ENCODE results near the gene PKN1.

PKN1 gene

DNA sequence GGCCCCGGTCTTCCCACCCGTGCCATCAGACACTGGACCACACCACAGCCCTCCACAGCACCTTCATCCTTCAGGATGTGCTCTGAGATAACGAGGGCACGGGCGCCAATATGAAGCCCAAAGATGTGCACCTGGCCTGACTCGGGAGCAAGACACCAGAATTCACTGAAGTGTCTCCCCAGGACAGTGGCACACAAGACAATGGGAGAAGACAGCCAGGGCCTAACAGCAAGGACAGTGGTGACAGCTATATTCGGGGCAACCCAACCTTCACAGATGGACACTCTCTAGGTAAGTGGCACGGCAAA lies 21.2 kb upstream of the PKN1 start:
- TF ChIP-seq, protein P1, sequence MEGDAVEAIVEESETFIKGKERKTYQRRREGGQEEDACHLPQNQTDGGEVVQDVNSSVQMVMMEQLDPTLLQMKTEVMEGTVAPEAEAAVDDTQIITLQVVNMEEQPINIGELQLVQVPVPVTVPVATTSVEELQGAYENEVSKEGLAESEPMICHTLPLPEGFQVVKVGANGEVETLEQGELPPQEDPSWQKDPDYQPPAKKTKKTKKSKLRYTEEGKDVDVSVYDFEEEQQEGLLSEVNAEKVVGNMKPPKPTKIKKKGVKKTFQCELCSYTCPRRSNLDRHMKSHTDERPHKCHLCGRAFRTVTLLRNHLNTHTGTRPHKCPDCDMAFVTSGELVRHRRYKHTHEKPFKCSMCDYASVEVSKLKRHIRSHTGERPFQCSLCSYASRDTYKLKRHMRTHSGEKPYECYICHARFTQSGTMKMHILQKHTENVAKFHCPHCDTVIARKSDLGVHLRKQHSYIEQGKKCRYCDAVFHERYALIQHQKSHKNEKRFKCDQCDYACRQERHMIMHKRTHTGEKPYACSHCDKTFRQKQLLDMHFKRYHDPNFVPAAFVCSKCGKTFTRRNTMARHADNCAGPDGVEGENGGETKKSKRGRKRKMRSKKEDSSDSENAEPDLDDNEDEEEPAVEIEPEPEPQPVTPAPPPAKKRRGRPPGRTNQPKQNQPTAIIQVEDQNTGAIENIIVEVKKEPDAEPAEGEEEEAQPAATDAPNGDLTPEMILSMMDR (IDR thresholded peaks at IDR 0.05; ENCODE audit: insufficient read depth, low read depth, low read length, missing control alignments): no peak
- no peak for DNase-seq (ENCODE audit: low read depth)
- no peak overlapping the region for H3K4me3 ChIP-seq (ENCODE audit: low read length)

DNA sequence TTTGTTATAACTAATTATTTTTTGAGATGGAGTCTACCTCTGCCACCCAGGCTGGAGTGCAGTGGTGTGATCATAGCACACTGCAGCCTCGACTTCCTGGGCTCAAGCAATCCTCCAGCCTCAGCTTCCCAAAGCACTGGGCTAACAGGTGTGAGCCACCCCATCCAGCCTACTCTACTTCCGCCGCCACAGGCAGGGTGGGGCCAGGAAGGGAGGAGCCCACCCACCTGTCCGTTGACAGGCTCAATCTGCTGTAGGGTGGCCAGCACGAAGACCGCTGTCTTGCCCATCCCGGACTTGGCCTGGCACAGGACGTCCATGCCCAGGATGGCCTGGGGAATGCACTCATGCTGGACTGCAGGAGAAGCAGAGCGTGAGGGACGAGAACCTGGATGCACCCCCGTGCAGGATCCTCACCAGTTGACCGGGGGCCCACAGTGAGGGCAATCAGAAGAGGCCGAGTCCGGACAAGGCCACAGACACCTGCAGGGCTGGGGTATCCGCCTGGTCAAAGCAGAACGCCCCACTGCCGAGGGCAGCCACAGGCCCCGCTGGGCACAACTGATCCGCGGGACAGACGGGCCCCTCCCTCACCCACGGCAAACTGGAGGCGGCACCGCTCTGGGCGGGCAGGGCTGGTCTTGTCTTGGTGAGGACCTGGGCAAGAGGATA lies 20.6 kb upstream of the PKN1 start:
- no peak for DNase-seq (ENCODE audit: low read depth)
- H3K4me3 ChIP-seq (ENCODE audit: low read length): no peak overlapping the region
- TF ChIP-seq, protein P1 (IDR thresholded peaks at IDR 0.05; ENCODE audit: insufficient read depth, low read depth, low read length, missing control alignments): no peak

GRCh38 chr19:14412996-14413692 lies 20.0 kb upstream of the PKN1 start:
- DNase-seq (ENCODE audit: low read depth): no peak
- no peak overlapping the region for H3K4me3 ChIP-seq (ENCODE audit: low read length)
- TF ChIP-seq, protein P1 (IDR thresholded peaks at IDR 0.05; ENCODE audit: insufficient read depth, low read depth, low read length, missing control alignments): no peak

GRCh38 chr19:14413693-14414181 lies 19.4 kb upstream of the PKN1 start:
- TF ChIP-seq, protein P1 (IDR thresholded peaks at IDR 0.05; ENCODE audit: insufficient read depth, low read depth, low read length, missing control alignments): no peak
- DNase-seq (ENCODE audit: low read depth): no peak
- no peak overlapping the region for H3K4me3 ChIP-seq (ENCODE audit: low read length)

DNA sequence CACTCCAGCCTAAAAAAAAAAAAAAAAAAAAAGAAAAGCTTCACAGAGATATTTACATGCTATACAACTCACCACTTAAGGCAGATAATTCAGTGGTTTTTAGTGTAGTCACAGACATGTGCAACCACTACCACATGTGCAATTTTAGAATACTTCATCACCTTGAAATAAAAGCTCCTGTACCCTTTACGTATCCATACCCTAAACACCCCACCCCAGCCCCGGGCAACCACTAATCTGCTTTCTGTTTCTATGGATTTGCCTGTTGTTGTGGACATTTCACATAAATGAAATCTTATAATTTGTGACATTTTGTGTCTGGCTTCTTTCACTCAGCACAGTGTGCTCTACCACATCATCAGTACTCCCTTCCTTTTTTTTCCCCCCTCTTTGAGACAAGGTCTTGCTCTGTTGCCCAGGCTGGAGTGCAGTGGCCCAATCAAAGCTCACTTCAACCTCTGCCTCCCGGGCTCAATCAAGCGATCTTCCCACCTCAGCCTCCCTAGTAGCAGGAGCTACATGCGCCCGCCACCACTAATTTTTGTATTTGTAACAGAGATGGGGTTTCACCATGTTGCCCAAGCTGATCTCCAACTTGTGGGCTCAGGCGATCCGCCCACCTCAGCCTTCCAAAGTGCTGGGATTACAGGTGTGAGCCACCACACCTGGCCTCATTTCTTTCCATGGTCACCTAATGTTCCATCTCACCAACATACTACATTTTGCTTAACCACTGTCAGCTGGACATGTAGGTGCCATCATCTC lies 18.0 kb upstream of the PKN1 start:
- no peak overlapping the region for H3K4me3 ChIP-seq (ENCODE audit: low read length)
- DNase-seq (ENCODE audit: low read depth): no peak
- TF ChIP-seq, protein P1 (IDR thresholded peaks at IDR 0.05; ENCODE audit: insufficient read depth, low read depth, low read length, missing control alignments): no peak

GRCh38 chr19:14416817-14417231 lies 16.3 kb upstream of the PKN1 start:
- TF ChIP-seq, protein P1 (IDR thresholded peaks at IDR 0.05; ENCODE audit: insufficient read depth, low read depth, low read length, missing control alignments): no peak
- DNase-seq (ENCODE audit: low read depth): peak; percentile 80
- peak overlapping the region; percentile 8 for H3K4me3 ChIP-seq (ENCODE audit: low read length)

All from epithelial cell of esophagus (primary cell).